HEK293T (cell line): ENCODE measurements around the gene CNTD1.

Source experiments
- BHLHE40 ChIP-seq: fragments of 450-650 bp; IDR thresholded peaks from 2 replicates; pipeline ENCODE4 v1.6.1; 2016; ENCODE audit warnings: mild to moderate bottlenecking, moderate library complexity, borderline replicate concordance
- ELF4 ChIP-seq: fragments of 450-650 bp; IDR thresholded peaks from 2 replicates; pipeline ENCODE4 v1.6.1; 2017; ENCODE audit warnings: antibody characterized with exemption
- FOXA1 ChIP-seq: fragments of 450-650 bp; IDR thresholded peaks from 2 replicates; pipeline ENCODE4 v1.6.1; 2016; ENCODE audit warnings: mild to moderate bottlenecking
- FOXK2 ChIP-seq: fragments of 450-650 bp; IDR thresholded peaks from 2 replicates; pipeline ENCODE4 v1.6.1; 2016; ENCODE audit warnings: mild to moderate bottlenecking
- FOXM1 ChIP-seq: fragments of 450-650 bp; IDR thresholded peaks from 2 replicates; pipeline ENCODE4 v1.6.1; 2017; ENCODE audit warnings: mild to moderate bottlenecking, borderline replicate concordance
- L3MBTL2 ChIP-seq: fragments of 450-650 bp; conservative IDR thresholded peaks from 2 replicates; pipeline ENCODE4 v1.6.1; 2016; ENCODE audit warnings: mild to moderate bottlenecking
- LEF1 ChIP-seq: fragments of 450-650 bp; IDR thresholded peaks from 2 replicates; pipeline ENCODE4 v1.6.1; 2017; ENCODE audit warnings: mild to moderate bottlenecking, borderline replicate concordance
- NFRKB ChIP-seq: fragments of 450-650 bp; IDR thresholded peaks from 2 replicates; pipeline ENCODE4 v1.6.1; 2016; ENCODE audit warnings: mild to moderate bottlenecking, moderate library complexity
- PKNOX1 ChIP-seq: fragments of 450-650 bp; IDR thresholded peaks from 2 replicates; pipeline ENCODE4 v1.6.1; 2016
- SP1 ChIP-seq: fragments of 450-650 bp; IDR thresholded peaks from 2 replicates; pipeline ENCODE4 v1.6.1; 2017
- SUZ12 ChIP-seq: fragments of 450-650 bp; IDR thresholded peaks from 2 replicates; pipeline ENCODE4 v1.6.1; 2016; ENCODE audit warnings: mild to moderate bottlenecking
- TARDBP ChIP-seq: fragments of 450-650 bp; IDR thresholded peaks from 2 replicates; pipeline ENCODE4 v1.6.1; 2016

GRCh38 chr17:42783062-42783790 lies 15.4 kb upstream of the CNTD1 start:
- TF ChIP-seq BHLHE40 (no peak), PKNOX1 (no peak), SP1 (no peak), FOXM1 (no peak), NFRKB (no peak), SUZ12 (no peak), TARDBP (no peak), FOXK2 (no peak), FOXA1 (no peak), ELF4 (no peak), L3MBTL2 (no peak), LEF1 (no peak)
